Kidney capillary endothelial cell (primary cell): ENCODE results near the gene CHEK1.
"Not testable (repeated sequence)": the region's sequence is repeated elsewhere in the genome, so short reads cannot be mapped to it uniquely, and the experiment has no call there.

Source experiments
- DNase-seq: peaks from one replicate; pipeline ENCODE4 v3.0.0-alpha.2; 2018; ENCODE audit warnings: low spot score

Gene CHEK1

GRCh38 chr11:125701018-125701610, 76.2 kb downstream of the CHEK1 start:
- no peak for DNase-seq

- no peak for DNase-seq
Observed at GRCh38 chr11:125701858-125702621, 77.1 kb downstream of the CHEK1 start.

- not testable (repeated sequence) for DNase-seq
Observed at GRCh38 chr11:125704686-125705085, 79.7 kb downstream of the CHEK1 start.

- DNase-seq = no peak
Observed at GRCh38 chr11:125720781-125721180, 95.8 kb downstream of the CHEK1 start.

GRCh38 chr11:125724125-125724524, 99.2 kb downstream of the CHEK1 start:
- peak; percentile 16 for DNase-seq
